Stimulated activated CD4-positive, alpha-beta T cell treated with anti-CD3 and anti-CD28 coated beads, TNF-alpha, amount 100 ng/mL, for 48 hours (primary cell): ENCODE measurements around the gene S100A2.
"Not testable (repeated sequence)": the region's sequence is repeated elsewhere in the genome, so short reads cannot be mapped to it uniquely, and the experiment has no call there.

Source experiments
- DNase-seq, 3 donors: peaks; one replicate each; pipeline ENCODE4 v3.0.0-alpha.2; 2020; ENCODE audit warnings: low read depth in 3 of 3

S100A2 gene

DNA sequence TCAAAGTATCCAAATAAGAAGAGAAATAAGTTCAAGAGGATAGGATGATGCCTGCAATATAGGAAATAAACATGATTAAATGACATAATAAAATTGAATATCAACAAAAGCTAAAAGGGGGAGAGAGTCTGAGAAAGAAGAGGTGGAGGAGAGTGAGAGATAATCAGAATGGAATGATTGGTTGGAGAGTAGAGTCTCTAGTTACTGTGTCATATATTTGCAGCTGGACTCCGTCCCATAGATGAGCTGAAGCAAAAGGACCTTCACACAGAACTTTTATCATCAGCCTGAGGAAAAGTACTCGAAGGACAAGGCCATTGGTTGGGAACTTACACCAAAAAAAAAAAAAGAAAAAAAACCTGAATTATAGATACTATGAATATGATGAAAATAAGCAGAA is 22.8 kb upstream of the S100A2 start:
- no peak for DNase-seq

DNA sequence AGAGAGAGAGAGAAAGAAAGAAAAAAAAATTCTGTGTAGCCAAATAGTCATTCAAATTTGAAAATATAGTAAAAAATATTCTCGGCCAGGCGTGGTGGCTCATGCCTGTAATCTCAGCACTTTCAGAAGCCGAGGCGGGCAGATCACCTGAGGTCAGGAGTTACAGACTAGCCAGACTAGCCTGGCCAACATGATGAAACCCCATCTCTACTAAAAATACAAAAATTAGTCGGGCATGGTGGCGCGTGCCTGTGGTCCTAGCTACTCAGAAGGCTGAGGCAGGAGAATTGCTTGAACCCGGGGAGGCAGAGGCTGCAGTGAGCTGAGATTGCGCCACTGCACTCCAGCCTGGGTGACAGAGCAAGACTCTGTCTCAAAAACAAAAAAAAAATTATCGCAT is 22.4 kb upstream of the S100A2 start:
- not testable (repeated sequence) for DNase-seq

DNA sequence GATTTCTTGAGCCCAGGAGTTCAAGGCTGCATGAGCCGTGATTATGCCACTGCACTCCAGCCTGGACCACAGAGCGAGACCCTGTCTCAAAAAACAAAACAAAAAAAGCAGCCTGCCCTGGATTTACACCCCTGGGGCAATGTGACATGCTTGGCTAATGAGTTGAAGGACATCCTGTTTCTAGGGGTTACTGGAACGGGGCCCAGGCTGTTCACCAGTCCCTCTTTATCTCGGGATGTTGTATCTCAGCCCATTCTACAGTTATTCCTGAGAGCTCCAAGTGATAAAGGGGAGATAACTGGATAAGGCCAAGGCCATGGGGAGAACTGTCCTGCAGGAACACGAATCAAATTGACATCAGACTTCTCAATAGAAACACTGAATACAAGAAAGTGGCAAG is 21.7 kb upstream of the S100A2 start:
- no peak for DNase-seq

DNA sequence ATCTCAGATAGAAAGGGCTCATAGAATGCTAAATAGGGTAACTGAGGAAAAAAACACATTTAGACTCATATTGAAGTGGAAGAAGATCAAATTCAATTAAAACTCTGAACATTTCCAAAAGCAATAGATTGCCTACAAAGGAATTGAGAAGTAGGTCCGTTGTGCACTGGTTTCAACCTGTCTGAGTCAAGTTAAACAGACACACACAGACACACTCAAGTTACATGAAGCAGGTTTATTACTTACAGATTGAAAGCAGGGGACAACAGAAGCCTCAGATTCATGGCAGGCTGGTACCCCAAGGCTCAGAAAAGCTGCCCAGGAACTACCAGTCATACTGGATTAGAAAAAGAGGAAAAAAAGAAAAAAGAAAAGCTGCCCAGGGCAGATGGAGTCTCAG is 20.7 kb upstream of the S100A2 start:
- no peak for DNase-seq

DNA sequence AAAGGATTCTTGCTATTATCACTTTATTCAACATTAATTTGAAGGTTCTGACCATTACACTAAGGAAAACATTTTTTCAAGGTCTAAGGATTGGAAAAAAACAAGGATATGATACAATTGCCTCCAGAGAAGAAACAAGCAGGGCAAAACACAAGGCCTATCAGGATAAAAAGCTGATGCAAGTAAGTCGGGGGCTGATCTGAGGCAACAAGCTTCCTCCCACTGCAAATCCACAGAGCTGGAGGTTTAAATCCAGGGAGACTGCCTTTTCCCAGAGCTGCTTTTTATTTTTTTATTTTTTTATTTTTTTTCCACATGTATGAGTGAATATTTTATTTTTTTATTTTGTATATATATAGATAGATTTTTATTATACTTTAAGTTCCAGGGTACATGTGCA is 19.4 kb upstream of the S100A2 start:
- no peak for DNase-seq

DNA sequence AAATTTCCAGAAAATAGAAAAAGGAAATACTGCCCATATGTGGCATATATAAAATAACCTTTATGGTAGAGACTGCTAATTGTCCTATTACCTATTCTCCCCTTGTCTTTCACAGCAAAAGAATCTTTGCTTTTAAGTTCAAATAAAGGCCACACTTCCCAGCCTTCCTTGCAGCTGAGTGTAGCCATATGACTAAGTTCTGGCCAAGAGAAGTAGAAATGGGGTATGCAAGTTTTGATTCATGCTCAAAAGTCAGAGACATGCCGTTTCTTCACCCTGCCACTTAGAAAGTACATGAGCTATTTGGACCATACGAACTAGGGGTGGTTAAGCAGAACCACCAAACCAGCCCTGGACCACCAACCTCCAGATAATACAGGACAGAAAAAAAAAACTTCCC is 18.3 kb upstream of the S100A2 start:
- no peak for DNase-seq

DNA sequence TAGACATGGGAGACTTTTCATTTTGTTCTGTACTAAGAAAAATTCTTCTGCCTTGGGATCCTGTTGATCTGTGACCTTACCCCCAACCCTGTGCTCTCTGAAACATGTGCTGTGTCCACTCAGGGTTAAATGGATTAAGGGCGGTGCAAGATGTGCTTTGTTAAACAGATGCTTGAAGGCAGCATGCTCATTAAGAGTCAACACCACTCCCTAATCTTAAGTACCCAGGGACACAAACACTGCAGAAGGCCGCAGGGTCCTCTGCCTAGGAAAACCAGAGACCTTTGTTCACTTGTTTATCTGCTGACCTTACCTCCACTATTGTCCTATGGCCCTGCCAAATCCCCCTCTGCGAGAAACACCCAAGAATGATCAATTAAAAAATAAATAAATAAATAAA is 17.9 kb upstream of the S100A2 start:
- DNase-seq: not testable (repeated sequence)

DNA sequence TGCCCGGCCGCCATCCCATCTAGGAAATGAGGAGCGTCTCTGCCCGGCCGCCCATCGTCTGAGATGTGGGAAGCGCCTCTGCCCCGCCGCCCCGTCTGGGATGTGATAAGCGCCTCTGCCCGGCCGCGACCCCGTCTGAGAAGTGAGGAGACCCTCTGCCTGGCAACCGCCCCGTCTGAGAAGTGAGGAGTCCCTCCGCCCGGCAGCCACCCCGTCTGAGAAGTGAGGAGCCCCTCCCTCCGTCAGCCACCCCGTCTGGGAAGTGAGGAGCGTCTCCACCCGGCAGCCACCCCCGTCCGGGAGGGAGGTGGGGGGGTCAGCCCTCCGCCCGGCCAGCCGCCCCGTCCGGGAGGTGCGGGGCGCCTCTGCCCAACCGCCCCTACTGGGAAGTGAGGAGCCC is 17.2 kb upstream of the S100A2 start:
- not testable (repeated sequence) for DNase-seq

DNA sequence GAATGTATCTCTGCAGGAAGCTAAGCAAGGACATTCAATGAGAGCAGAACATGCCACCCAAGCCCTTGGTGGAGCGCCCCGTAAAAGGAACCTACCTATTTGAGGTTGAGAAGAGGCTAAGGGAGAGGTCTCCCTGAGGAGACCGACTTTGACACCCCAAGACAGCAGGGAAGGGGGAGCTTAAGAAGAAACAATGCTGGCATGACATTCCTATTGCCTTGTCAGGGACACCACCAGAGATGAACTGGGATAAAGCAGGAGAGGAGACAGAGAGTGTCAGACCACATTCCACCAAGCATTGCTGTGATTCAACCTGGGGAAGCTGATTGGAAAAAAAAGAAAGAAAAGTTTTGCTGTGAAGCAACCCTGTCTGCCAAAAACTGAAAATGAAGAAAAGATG is 13.3 kb upstream of the S100A2 start:
- no peak for DNase-seq

DNA sequence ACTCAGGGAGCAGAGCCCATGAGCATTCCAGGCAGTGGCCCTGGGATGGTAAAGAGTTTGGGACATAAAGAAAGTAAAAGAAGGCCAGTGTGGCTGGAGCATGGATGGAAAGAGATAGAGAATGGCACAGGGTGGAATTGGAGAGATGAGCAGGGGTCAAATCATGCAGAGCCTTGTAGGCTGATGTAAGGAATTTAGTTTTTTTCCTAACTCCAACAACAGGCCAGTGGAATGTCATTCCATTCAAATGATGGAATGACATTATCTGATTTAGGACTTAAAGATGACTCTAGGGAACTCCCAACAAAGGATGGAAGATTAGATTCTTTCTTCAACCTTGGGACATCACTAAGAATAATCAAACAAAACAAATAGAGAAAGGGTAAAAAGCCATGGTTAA is 12.8 kb upstream of the S100A2 start:
- DNase-seq: no peak

DNA sequence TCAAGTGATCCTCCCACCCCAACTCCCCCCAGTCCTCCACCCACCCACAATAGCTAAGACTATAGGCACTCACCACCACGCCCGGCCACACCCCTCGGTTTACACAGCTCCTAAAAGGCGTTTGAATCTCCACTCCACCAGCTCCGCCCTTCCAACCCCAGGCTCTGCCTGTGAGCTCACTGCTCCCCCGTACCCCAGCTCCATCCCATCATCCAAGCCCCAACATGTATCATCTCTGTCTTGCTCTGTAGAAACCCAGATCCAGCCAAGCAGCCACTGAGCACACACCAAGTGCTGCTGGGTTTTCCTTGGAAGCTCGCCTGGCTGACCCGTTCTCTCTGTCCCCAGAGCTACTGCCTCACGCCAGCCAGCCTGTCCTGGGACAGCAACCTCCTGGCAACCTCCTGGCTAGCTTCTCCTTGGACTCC is 12.0 kb upstream of the S100A2 start:
- no peak for DNase-seq

DNA sequence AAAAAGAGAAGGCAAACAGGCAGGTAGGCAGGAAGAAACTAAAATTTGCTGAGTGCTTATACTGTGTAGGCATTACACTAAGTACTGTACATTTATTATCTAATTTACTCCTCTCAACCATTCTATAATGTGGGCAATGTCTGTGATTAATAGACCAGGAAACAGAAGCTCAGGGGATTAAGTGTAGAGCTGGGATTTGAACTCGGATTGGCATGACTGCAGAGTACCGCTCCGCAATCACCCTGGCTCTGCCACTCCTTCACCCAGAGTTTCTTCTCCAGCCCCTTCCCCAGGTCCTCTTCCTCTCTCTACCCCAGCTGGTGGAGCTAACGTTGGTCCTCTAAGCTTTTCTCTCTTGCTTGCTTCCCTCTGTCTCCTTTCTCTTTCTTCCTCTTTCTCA is 11.5 kb upstream of the S100A2 start:
- DNase-seq: no peak

DNA sequence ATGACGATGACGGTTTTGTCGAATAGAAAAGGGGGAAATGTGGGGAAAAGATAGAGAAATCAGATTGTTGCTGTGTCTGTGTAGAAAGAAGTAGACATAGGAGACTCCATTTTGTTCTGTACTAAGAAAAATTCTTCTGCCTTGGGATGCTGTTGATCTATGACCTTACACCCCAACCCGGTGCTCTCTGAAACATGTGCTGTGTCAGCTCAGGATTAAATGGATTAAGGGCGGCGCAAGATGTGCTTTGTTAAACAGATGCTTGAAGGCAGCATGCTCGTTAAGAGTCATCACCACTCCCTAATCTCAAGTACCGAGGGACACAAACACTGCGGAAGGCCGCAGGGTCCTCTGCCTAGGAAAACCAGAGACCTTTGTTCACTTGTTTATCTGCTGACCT is 9.9 kb upstream of the S100A2 start:
- not testable (repeated sequence) for DNase-seq

DNA sequence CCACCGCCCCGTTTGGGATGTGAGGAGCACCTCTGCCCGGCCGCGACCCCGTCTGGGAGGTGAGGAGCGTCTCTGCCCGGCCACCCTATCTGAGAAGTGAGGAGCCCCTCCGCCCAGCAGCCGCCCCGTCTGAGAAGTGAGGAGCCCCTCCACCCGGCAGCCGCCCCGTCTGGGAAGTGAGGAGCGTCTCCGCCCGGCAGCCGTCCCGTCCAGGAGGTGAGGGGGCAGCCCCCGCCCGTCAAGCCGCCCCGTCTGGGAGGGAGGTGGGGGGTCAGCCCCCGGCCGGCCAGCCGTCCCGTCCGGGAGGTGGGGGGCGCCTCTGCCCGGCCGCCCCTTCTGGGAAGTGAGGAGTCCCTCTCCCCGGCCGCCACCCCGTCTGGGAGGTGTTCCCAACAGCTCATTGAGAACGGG is 9.4 kb upstream of the S100A2 start:
- not testable (repeated sequence) for DNase-seq

DNA sequence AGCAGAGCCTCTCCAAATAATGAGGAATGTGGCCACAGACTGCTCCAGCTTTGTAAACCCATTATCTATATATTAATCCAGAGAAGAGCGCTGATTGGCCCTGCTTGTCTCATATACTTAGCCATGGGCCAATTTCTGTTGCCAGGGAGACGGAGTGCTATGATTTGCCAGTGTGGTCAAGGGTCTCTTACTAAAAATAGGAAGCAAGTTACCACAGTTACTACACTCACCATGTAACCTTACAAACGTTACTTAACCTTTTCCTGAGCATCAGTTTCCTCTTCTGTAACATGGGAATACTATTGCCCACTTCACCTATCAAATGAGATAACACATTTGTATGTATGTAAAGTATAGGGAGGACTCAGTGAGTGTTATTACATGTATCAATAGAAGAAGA is 7.7 kb upstream of the S100A2 start:
- DNase-seq: no peak

DNA sequence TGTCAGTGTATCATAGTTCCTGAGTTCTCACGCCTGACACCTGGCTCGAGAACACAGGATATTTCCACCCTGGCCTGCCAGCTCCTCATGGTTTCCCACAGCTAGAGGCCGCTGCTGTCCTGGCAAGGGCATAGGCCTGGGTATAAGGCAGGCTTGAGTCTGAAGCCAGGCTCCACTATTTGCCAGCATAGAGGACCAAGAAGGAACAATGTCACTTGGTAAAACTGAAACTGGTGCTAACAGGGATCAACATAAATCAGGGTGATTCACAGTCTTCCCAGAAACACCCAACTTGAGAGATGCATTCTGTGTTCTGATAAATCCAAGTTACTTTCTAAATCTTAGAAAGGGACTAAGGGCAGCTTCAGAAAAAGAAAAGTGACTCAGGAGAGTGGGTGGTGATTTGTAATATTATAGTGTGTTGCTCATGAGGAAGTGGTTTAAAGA is 6.9 kb upstream of the S100A2 start:
- peak; percentile 43 to 61 (median 53) for DNase-seq

DNA sequence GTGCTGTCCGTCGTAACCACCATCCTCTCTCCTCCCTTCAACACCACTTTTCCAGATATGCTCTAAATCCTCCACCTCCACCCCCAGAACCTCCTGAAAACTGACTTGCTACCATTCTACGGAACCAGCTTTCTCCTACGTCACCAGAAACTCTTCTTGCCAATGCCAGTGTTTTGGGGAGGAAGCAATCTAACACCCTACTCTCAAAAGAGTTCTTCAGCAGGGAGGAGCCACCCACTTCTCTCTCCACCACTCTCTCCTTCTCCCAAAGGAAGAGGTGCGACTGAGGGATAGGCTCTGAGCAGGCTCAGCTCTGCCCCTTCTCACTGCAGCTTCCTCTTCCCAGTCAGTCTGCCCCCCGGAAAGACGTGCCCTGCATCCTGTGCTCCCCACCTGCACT is 6.1 kb upstream of the S100A2 start:
- no peak for DNase-seq

DNA sequence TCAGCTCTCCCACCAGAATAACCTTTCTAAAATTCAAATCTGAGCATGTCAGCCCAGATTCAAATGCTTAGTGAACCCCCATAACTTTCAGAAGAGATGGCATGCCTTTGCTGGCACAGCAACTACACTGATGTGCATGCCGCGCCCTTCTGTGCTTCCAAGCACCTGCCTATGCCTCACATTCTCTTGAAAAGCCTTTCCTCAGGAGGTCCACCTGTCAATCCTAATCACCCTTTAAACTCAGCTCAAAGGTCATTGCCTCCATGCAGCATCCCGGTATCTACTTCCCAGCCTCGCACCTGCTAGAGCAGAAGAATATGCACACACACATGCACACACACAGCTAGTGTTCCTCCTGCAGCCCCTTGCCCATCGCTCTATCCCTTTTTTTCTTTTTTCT is 5.2 kb upstream of the S100A2 start:
- no peak for DNase-seq

DNA sequence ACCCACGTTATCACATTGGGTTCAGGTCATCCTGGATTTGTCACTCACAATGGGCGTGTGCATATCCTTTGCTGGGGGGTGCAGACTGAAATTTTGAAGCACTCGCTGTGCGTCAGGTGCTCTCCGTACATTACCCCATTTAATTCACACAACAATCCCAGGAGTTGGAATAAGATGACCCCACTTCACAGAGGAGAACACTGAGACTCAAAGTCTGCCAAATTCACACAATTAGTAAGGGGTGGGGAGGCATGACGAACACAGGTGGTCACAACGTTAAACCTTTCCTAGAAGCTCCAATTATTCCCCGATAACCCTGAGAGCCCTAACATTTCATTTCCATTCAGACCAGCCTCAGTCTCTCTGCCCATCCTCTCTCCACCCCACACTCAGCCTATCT is 3.8 kb upstream of the S100A2 start:
- DNase-seq: no peak

DNA sequence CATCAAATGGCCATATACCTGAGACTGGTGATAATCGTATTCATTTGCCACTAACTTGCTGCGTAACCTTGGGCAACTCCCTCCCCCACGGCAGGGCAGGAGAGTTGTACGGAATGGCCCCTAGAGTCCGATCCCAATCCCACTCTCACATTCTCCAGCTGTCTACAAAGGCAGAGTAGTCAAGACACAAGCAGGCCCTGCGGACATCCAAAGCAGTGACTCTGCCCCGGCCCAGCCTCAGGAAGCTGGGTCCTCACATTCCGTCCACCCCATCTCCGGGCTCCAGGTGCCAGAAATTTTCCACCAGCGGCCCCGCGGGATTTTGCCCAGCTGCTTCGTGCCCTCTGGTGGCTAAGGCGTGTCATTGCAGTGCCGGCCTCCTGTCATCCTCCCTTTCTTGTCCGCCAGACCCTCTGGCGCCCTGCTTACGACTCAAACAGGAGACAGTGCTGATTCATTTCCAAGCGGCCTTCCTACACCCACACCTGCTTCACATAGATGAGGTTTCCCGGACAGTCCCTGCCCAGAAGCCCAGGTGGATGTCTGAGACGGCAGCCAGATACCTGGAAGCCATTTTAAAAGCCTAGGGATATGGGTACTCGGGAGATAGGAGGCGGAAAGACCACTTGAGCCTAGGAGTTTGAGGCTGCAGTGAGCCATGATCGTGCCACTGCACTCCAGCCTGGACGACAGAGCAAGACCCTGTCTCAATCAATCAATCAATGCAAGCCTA is 2.9 kb upstream of the S100A2 start:
- peak; percentile 78 to 79 (median 79) for DNase-seq

DNA sequence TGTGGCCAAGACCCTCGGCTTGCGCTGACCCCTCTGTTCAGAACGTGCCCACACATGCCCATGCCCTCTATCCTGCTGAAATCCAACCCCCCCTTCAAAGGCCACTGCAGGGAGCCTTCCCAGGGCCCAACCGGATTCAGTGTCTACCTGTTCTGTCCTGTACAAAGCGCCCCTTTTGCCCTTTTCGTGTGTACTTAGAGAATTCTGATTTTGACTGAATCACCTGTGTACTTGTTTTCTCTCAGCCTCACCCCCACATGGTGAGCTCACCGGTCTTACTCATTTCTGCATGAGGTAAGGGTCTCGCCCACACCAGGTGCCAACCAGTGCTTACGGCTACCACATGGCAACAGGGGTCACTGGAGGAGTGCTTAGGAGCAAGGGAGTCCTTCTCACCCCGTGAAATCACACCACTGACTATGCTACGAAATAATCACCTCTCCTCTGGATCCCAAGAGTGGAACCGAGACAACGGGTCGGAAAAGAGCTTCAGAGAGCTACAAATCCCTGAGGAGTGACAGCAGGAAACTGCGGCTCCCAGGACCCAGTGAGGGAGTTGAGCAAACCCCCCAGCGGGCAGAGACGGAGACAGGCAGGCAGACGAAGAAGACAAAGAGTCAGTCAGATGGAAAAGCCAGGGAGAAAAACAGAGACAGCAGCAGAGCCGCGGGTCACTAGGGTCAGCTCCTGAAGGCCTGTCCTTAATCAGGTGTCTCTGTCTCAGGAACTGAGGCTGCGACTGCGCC is 2.1 kb upstream of the S100A2 start:
- peak in 1 of 3 donors; percentile 70 for DNase-seq

DNA sequence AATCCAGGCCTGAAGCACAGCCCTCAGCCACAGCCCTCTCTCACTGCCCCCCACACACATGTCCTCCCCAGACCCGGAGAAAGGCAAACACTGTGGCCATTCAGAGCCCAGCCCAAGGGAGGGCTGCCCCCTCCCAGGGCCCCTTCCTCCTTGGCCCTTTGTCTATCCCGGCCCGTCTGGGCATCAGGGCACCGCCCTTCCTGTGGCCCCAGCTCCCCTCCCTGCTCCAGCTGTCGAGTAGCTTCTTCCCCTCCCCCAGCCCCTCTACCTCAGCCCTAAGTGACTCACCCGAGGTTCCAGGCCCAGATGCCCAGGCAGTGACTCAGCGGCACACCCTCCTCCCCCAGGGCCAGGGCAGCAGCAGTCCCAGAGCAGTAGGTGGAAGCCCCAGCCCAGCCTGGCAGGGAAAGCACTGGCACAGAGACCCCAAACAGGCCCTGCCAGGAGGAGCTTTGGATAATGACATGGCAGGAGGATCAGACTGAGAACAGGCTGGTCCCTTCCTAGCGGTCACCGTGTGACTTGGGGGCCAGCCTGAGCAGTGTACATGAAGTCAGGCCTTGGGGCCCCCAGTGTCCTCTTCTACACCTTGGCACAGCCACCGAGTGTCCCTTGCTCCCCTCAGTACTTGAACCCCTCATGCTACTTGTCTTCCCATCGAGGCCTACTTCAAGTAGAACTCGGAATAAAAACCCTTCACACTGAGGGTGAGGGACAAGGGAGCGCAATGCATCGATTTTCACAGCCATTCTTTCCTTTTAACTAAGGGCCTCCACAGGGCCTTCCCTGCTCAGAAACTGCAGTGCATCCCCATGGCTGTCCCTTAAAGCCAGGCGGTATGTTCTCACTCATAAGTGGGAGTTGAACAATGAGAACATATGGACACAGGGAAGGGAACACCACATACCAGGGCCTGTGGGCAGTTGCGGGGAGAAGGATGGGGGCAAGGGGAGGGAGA is 1.0 kb upstream of the S100A2 start:
- peak; percentile 77 to 90 (median 90) for DNase-seq
